Glutamatergic neuron (in vitro differentiated cells): Measurements from ENCODE around the gene OR2B6. TPM values are rescaled to one million over a fixed set of nuclear protein-coding genes. Genes with fewer than 3 reads are reported as not detected.

Experiments
- DNase-seq: peaks from one replicate; pipeline ENCODE4 v3.0.0; 2022
- H3K27ac Mint-ChIP-seq: one replicate; pipeline ENCODE4 v1.8.0; 2020; ENCODE audit warnings: mild to moderate bottlenecking, mixed read lengths, inconsistent platforms; ENCODE audit not compliant: unreplicated experiment
- H3K27me3 Mint-ChIP-seq: one replicate; pipeline ENCODE4 v1.8.0; 2020; ENCODE audit warnings: mild to moderate bottlenecking, moderate library complexity, mixed read lengths, inconsistent platforms; ENCODE audit not compliant: unreplicated experiment
- H3K36me3 Mint-ChIP-seq: one replicate; pipeline ENCODE4 v1.8.0; 2020; ENCODE audit warnings: mild to moderate bottlenecking, mixed read lengths, inconsistent platforms; ENCODE audit not compliant: unreplicated experiment
- H3K4me1 Mint-ChIP-seq: one replicate; pipeline ENCODE4 v1.8.0; 2020; ENCODE audit warnings: mild to moderate bottlenecking, low read depth, mixed read lengths, inconsistent platforms; ENCODE audit not compliant: unreplicated experiment
- H3K4me3 Mint-ChIP-seq: one replicate; pipeline ENCODE4 v1.8.0; 2020; ENCODE audit warnings: mild to moderate bottlenecking, mixed read lengths, inconsistent platforms; ENCODE audit not compliant: unreplicated experiment
- H3K9me3 Mint-ChIP-seq: one replicate; pipeline ENCODE4 v1.8.0; 2020; ENCODE audit warnings: mild to moderate bottlenecking, moderate library complexity, mixed read lengths, inconsistent platforms; ENCODE audit not compliant: unreplicated experiment
- total RNA-seq: library from RNA; stranded (reverse); fragmentation: NEBNext Ultra II Directional; extraction: Animal tissue kit (Norgen Biotek cat#: 25700); gene quantifications from one replicate; pipeline ENCODE4 v1.2.1, GENCODE V29; 2021; ENCODE audit not compliant: unreplicated experiment
- TF ChIP-seq, protein P1 (sequence below): fragments of 200-600 bp; sonication (generic); IDR thresholded peaks from one replicate; pipeline ENCODE4 v1.5.0; 2021; ENCODE audit not compliant: partially characterized antibody, unreplicated experiment

The OR2B6 gene
- total RNA-seq, 1 donor from 2014 or later: not detected

GRCh38 chr6:28003661-28004060, 46.6 kb downstream of the OR2B6 start:
- Mint-ChIP-seq H3K4me3 (no peak overlapping the region), H3K27ac (no peak overlapping the region), H3K27me3 (peaks cover 1% of the 10 kb centered on the region), H3K36me3 (no peaks in the 10 kb centered on the region), H3K9me3 (peaks cover 1% of the 10 kb centered on the region), H3K4me1 (no peaks in the 10 kb centered on the region)
- DNase-seq: no peak
- TF ChIP-seq, protein P1, sequence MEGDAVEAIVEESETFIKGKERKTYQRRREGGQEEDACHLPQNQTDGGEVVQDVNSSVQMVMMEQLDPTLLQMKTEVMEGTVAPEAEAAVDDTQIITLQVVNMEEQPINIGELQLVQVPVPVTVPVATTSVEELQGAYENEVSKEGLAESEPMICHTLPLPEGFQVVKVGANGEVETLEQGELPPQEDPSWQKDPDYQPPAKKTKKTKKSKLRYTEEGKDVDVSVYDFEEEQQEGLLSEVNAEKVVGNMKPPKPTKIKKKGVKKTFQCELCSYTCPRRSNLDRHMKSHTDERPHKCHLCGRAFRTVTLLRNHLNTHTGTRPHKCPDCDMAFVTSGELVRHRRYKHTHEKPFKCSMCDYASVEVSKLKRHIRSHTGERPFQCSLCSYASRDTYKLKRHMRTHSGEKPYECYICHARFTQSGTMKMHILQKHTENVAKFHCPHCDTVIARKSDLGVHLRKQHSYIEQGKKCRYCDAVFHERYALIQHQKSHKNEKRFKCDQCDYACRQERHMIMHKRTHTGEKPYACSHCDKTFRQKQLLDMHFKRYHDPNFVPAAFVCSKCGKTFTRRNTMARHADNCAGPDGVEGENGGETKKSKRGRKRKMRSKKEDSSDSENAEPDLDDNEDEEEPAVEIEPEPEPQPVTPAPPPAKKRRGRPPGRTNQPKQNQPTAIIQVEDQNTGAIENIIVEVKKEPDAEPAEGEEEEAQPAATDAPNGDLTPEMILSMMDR: no peak

GRCh38 chr6:28004350-28005151, 47.5 kb downstream of the OR2B6 start:
- Mint-ChIP-seq H3K9me3 (peaks cover 1% of the 10 kb centered on the region), H3K4me3 (no peak overlapping the region), H3K4me1 (no peaks in the 10 kb centered on the region), H3K36me3 (no peaks in the 10 kb centered on the region), H3K27ac (no peak overlapping the region), H3K27me3 (peaks cover 1% of the 10 kb centered on the region)
- DNase-seq: no peak
- TF ChIP-seq, protein P1: no peak

- Mint-ChIP-seq H3K4me3 (no peak overlapping the region), H3K9me3 (peaks cover 1% of the 10 kb centered on the region), H3K27me3 (no peaks in the 10 kb centered on the region), H3K36me3 (no peaks in the 10 kb centered on the region), H3K27ac (no peak overlapping the region), H3K4me1 (no peaks in the 10 kb centered on the region)
- no peak for DNase-seq
- TF ChIP-seq, protein P1: no peak
These were observed 48.3 kb downstream of the OR2B6 start for GRCh38 chr6:28005152-28005890.

DNA sequence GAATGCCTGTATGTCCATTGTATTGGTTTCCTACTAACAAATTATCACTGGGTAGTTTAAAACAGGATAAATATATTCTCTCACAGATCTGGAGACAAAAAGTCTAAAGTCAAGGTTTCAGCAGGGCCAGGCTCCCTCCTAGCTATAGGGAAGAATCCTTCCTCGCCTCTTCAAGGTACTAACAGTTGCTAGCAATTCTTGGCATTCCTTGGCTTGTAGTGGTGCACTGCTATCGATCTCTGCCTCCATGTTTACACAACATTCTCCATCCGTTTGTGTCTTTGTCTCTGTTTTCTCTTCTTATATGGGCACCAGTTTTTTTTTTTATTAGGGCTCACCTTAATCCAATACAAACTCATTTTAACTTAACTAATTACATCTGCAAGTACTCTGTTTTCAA, 48.9 kb downstream of the OR2B6 start:
- Mint-ChIP-seq H3K27ac (no peak overlapping the region), H3K4me3 (no peak overlapping the region), H3K9me3 (peaks cover 1% of the 10 kb centered on the region), H3K27me3 (no peaks in the 10 kb centered on the region), H3K4me1 (no peaks in the 10 kb centered on the region), H3K36me3 (no peaks in the 10 kb centered on the region)
- no peak for DNase-seq
- TF ChIP-seq, protein P1: no peak

Other genes starting within 250 kb of the OR2B6 start
- not detected for gene OR2B2, start 44.8 kb upstream of the OR2B6 start, total RNA-seq
- gene ZNF165, start 123.3 kb downstream of the OR2B6 start, total RNA-seq: 0.47 TPM
- 20.0 TPM for gene ZSCAN16, start 167.4 kb downstream of the OR2B6 start, total RNA-seq
- gene ZKSCAN8, start 184.6 kb downstream of the OR2B6 start, total RNA-seq: 37.4 TPM